Mesothelial cell of epicardium (in vitro differentiated cells): ENCODE data around the gene BPHL. TPM values are rescaled to one million over a fixed set of nuclear protein-coding genes. Genes with fewer than 3 reads are reported as not detected.
"Not testable (repeated sequence)": the region's sequence is repeated elsewhere in the genome, so short reads cannot be mapped to it uniquely, and the experiment has no call there.

Source experiments
- DNase-seq, 2 experiments: peaks; one replicate each; pipeline ENCODE4 v3.0.0; 2021; ENCODE audit warnings: low spot score in 2 of 2; ENCODE audit not compliant: unreplicated experiment in 2 of 2
- H3K27ac Mint-ChIP-seq: 2 replicates; pipeline ENCODE4 v1.8.0; 2021; ENCODE audit warnings: mixed read lengths
- H3K27me3 Mint-ChIP-seq: 2 replicates; pipeline ENCODE4 v1.8.0; 2021; ENCODE audit warnings: low read depth, mixed read lengths
- H3K36me3 Mint-ChIP-seq: 2 replicates; pipeline ENCODE4 v1.8.0; 2021; ENCODE audit warnings: mixed read lengths
- H3K4me1 Mint-ChIP-seq: 2 replicates; pipeline ENCODE4 v1.8.0; 2021; ENCODE audit warnings: mixed read lengths
- H3K4me3 Mint-ChIP-seq: 2 replicates; pipeline ENCODE4 v1.8.0; 2021; ENCODE audit warnings: mild to moderate bottlenecking, moderate library complexity, mixed read lengths
- H3K9me3 Mint-ChIP-seq: 2 replicates; pipeline ENCODE4 v1.8.0; 2021; ENCODE audit warnings: mixed read lengths
- CTCF ChIP-seq: fragments of 200-600 bp; sonication (generic); IDR thresholded peaks from one replicate; pipeline ENCODE4 v1.5.0; 2021; ENCODE audit warnings: antibody characterized with exemption; ENCODE audit not compliant: unreplicated experiment
- total RNA-seq: library from RNA; stranded (reverse); gene quantifications from 3 replicates; pipeline ENCODE4 v1.2.1, GENCODE V29; 2021

Gene BPHL
- total RNA-seq, 1 donor from 2014 or later = 49.2 TPM

- no peak overlapping the region for H3K27ac Mint-ChIP-seq
- H3K36me3 Mint-ChIP-seq = no peaks in the 10 kb centered on the region
- H3K4me1 Mint-ChIP-seq = peaks cover 15% of the 10 kb centered on the region
- H3K4me3 Mint-ChIP-seq = no peak overlapping the region
- DNase-seq = no peak
- H3K9me3 Mint-ChIP-seq = no peaks in the 10 kb centered on the region
- no peak for TF ChIP-seq CTCF
- H3K27me3 Mint-ChIP-seq = no peaks in the 10 kb centered on the region
Measured at GRCh38 chr6:3175715-3176402, 57.3 kb downstream of the BPHL start.

DNA sequence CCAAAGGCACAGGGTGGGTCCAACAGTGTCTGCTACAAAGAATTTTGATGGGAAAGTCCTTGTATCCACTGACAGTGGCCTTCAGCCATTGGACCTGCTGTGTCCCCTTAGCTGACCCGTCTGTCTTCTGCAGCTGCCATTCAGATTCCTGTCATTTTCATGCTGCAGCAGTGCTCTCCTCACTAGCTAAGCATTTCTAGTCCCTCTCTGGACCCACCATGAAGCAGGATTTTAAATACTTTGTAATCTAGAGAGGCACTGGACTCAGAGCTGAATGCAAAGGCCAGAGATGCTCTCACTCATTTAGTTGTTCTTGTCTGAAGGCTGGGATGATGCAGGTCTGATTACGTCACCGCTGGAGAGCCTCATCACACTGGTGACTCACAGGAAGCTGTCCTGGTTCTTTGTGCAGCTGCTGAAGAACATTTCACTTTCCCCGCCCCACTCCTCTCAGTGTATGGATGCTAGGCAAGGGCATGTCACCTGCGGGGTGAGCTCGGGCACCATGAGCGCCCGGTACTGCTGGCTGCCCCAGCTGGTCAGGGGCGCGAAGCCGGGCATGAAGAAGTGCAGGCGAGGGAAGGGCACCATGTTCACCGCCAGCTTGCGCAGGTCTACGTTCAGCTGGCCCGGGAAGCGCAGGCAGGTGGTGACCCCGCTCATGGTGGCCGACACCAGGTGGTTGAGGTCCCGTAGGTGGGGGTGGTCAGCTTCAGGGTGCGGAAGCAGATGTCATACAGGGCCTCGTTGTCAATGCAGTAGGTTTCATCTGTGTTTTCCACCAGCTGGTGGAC, 58.2 kb downstream of the BPHL start:
- Mint-ChIP-seq H3K27ac (no peak overlapping the region), H3K9me3 (no peaks in the 10 kb centered on the region), H3K4me1 (peaks cover 13% of the 10 kb centered on the region), H3K36me3 (no peaks in the 10 kb centered on the region), H3K27me3 (no peaks in the 10 kb centered on the region), H3K4me3 (no peak overlapping the region)
- DNase-seq = no peak
- TF ChIP-seq CTCF = no peak

DNA sequence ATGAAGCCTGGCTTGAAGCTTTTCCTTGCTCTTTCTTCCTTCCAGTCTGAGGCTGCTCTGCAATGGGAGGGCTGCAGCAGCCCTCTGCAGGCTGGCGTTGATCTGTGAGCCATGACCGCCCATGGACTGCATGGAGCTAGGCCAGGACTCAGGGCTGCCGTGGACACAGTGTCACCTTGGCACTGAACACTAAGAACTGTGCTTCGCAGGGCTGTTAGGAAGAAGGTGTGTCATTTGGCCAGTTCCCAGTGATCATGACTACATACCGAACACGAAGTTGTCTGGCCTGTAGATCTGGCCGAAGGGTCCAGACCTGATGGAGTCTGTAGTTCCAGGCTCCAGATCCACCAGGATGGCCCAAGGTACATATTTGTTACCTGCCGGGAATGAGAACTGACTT, 60.2 kb downstream of the BPHL start:
- not testable (repeated sequence) for H3K27ac Mint-ChIP-seq, H3K4me3 Mint-ChIP-seq, H3K4me1 Mint-ChIP-seq, H3K36me3 Mint-ChIP-seq, DNase-seq, H3K9me3 Mint-ChIP-seq, H3K27me3 Mint-ChIP-seq

GRCh38 chr6:3179945-3180344, 61.4 kb downstream of the BPHL start:
- H3K36me3 Mint-ChIP-seq, H3K27me3 Mint-ChIP-seq, DNase-seq, H3K9me3 Mint-ChIP-seq, H3K4me1 Mint-ChIP-seq, H3K27ac Mint-ChIP-seq: not testable (repeated sequence)
- peak overlapping the region; percentile 59 for H3K4me3 Mint-ChIP-seq

- Mint-ChIP-seq H3K4me3 (no peak overlapping the region), H3K27me3 (no peaks in the 10 kb centered on the region), H3K36me3 (no peaks in the 10 kb centered on the region), H3K4me1 (peaks cover under 1% of the 10 kb centered on the region), H3K27ac (no peak overlapping the region), H3K9me3 (no peaks in the 10 kb centered on the region)
- DNase-seq = no peak
- no peak for TF ChIP-seq CTCF
Measured at GRCh38 chr6:3181105-3181504, 62.6 kb downstream of the BPHL start.

GRCh38 chr6:3183066-3183465, 64.6 kb downstream of the BPHL start:
- DNase-seq = no peak
- no peak for TF ChIP-seq CTCF
- H3K4me3 Mint-ChIP-seq = no peak overlapping the region
- no peaks in the 10 kb centered on the region for H3K36me3 Mint-ChIP-seq
- H3K27ac Mint-ChIP-seq = no peak overlapping the region
- no peaks in the 10 kb centered on the region for H3K27me3 Mint-ChIP-seq
- H3K4me1 Mint-ChIP-seq = no peaks in the 10 kb centered on the region
- H3K9me3 Mint-ChIP-seq = peaks cover 4% of the 10 kb centered on the region
